CD8-positive, alpha-beta memory T cell (primary cell): ENCODE results near the gene SSR1. TPM values are rescaled to one million over a fixed set of nuclear protein-coding genes. Genes with fewer than 3 reads are reported as not detected.

Experiments
- CTCF ChIA-PET: fragments of 350-600 bp; sonication (Branson Sonifier 250); formaldehyde crosslinking; loops from one replicate; lab custom pipeline; 2021; ENCODE audit warnings: antibody characterized with exemption; lab: Charles Lee
- POLR2A ChIA-PET: fragments of 350-600 bp; sonication (Branson Sonifier 250); formaldehyde crosslinking; loops from one replicate; lab custom pipeline; 2021; ENCODE audit warnings: antibody characterized with exemption; lab: Charles Lee
- DNase-seq, 5 donors: peaks; one replicate each; pipeline versions ENCODE4 v3.0.0 to v3.0.0-alpha.2; 2020 to 2022; ENCODE audit warnings: mixed read lengths in 1 of 5
- H3K27ac ChIP-seq: one replicate; pipeline ENCODE4 v1.7.0; 2013; ENCODE audit warnings: low read depth, mild to moderate bottlenecking, low read length, moderate library complexity
- H3K27me3 ChIP-seq: 2 replicates; pipeline ENCODE4 v1.7.0; 2013; ENCODE audit warnings: low read length, mild to moderate bottlenecking; ENCODE audit not compliant: insufficient read depth, poor library complexity, severe bottlenecking
- H3K36me3 ChIP-seq: 2 replicates; pipeline ENCODE4 v1.7.0; 2013; ENCODE audit warnings: mild to moderate bottlenecking, low read length, moderate library complexity; ENCODE audit not compliant: insufficient read depth
- H3K4me1 ChIP-seq: 2 replicates; pipeline ENCODE4 v1.7.0; 2013; ENCODE audit warnings: mild to moderate bottlenecking, low read length, moderate library complexity; ENCODE audit not compliant: insufficient read depth
- H3K4me3 ChIP-seq: 2 replicates; pipeline ENCODE4 v1.7.0; 2013; ENCODE audit warnings: mild to moderate bottlenecking, low read length
- H3K9me3 ChIP-seq: 2 replicates; pipeline ENCODE4 v1.7.0; 2013; ENCODE audit warnings: mild to moderate bottlenecking, low read length
- H3K27ac Mint-ChIP-seq, 8 donors: one replicate each; pipeline ENCODE4 v1.8.0; 2020 to 2021; ENCODE audit warnings: mixed read lengths in 8 of 8, mild to moderate bottlenecking in 6 of 8, inconsistent platforms in 3 of 8, moderate library complexity in 3 of 8
- H3K27me3 Mint-ChIP-seq, 2 donors: one replicate each; pipeline ENCODE4 v1.8.0; 2020 to 2021; ENCODE audit warnings: mixed read lengths in 2 of 2, mild to moderate bottlenecking in 1 of 2, moderate library complexity in 1 of 2
- H3K36me3 Mint-ChIP-seq, 3 donors: one replicate each; pipeline ENCODE4 v1.8.0; 2020 to 2021; ENCODE audit warnings: mixed read lengths in 3 of 3, inconsistent platforms in 1 of 3, mild to moderate bottlenecking in 1 of 3
- H3K4me1 Mint-ChIP-seq, 3 donors: one replicate each; pipeline ENCODE4 v1.8.0; 2020 to 2021; ENCODE audit warnings: mixed read lengths in 3 of 3, inconsistent platforms in 1 of 3, mild to moderate bottlenecking in 1 of 3
- H3K4me3 Mint-ChIP-seq, 7 donors: one replicate each; pipeline ENCODE4 v1.8.0; 2020 to 2021; ENCODE audit warnings: mixed read lengths in 7 of 7, mild to moderate bottlenecking in 6 of 7, moderate library complexity in 4 of 7, inconsistent platforms in 2 of 7
- H3K9me3 Mint-ChIP-seq, 5 donors: one replicate each; pipeline ENCODE4 v1.8.0; 2020 to 2022; ENCODE audit warnings: mixed read lengths in 5 of 5, mild to moderate bottlenecking in 3 of 5, moderate library complexity in 2 of 5, inconsistent platforms in 1 of 5
- polyA plus RNA-seq: library from polyadenylated mRNA; unstranded; fragments of 300-500 nt; fragmentation: Illumina TruSeq; gene quantifications from one replicate; pipeline ENCODE4 v1.2.3, GENCODE V29; 2021
- total RNA-seq, 2 experiments: library from RNA; stranded (reverse); gene quantifications; one replicate each; pipeline ENCODE4 v1.2.3, GENCODE V29; 2021

The SSR1 gene
- total and polyA plus RNA-seq, 3 experiments from 2014 or later, result 153 to 178 (median 165) TPM

DNA sequence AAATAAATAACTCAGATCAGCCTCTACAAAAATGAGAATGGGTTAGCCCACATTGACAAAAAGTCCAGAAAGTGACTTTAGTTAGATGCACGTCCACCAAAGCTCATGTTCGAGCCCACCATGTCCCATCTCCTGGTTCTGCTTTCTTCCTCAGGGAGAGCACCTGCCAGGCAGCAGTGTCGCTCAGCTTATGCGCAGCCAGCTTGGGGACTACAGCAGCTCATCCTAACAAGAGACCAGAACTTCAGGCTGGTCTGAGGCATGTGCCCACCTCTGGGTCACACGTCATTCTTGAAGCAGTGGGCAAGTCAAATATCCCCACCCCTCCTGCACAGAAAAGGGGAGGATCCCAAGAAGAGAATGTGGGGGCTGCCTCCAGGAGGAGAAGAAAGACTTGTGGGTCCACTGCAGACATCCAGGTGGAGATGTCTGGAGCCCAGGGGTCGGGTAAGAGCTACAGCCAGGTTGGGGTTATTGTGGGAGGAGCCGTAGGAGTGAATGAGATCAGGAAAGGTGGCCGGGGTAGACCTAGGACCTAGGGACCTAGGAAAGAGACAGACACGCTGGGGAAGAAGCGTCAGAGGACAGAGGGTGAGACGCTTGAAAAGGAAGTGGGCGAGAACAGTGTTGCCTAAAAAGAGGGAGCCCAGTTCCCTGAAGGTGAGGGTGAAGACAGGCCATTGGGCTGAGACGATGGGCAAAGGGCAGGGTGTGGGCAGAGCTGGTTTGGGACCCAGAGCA is 52.5 kb downstream of the SSR1 start:
- peaks cover 4% of the 10 kb centered on the region for H3K27me3 ChIP-seq
- H3K36me3 ChIP-seq, result no peaks in the 10 kb centered on the region
- Mint-ChIP-seq H3K9me3 (peaks cover 0 to 4% (median 0%) of the 10 kb centered on the region in 5 donors), H3K36me3 (no peaks in the 10 kb centered on the region), H3K4me1 (peaks cover 10 to 26% (median 26%) of the 10 kb centered on the region in 3 donors), H3K27me3 (peaks cover 12 to 41% of the 10 kb centered on the region in 2 donors), H3K4me3 (peak overlapping the region; percentile 58 to 88 (median 80)), H3K27ac (peak overlapping the region in 1 of 8 donors; percentile 52)
- POLR2A ChIA-PET, result no interaction called here
- H3K4me1 ChIP-seq, result peaks cover 7% of the 10 kb centered on the region
- DNase-seq, result no peak
- CTCF ChIA-PET, result interaction anchor here (1.2 kb wide), 1 partner anchor 17 kb away, joined by 6 read pairs; no protein-coding TSS in a partner anchor
- H3K4me3 ChIP-seq, result peak overlapping the region; percentile 61
- H3K27ac ChIP-seq, result no peak overlapping the region
- no peaks in the 10 kb centered on the region for H3K9me3 ChIP-seq

DNA sequence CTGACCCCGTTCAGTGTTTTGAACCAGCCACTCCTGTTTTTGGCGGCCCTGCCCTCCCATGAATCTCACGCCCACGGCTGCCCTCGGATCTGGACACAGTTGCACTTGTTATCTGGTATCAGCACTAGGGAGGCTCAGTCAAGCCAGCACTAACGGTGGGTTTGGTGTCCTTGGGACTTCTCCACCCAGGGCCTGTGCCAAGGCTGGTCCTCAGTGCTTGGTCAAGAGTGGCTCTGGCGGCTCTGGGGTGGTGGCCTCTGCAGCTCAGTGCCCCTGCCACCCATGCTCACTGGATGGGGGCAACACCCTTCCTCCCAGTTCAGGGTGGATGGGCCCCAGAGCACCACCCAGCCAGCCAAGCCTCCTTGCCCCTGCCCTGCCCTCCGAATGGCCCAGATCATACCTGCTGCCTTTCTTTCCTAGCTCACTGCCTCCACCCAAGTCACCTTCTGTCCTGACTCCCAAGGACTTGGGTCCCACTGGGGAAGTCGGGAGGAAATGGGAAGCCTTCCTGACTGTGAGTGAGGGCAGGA is 54.7 kb downstream of the SSR1 start:
- CTCF ChIA-PET, result no interaction called here
- peaks cover 7% of the 10 kb centered on the region for H3K4me1 ChIP-seq

DNA sequence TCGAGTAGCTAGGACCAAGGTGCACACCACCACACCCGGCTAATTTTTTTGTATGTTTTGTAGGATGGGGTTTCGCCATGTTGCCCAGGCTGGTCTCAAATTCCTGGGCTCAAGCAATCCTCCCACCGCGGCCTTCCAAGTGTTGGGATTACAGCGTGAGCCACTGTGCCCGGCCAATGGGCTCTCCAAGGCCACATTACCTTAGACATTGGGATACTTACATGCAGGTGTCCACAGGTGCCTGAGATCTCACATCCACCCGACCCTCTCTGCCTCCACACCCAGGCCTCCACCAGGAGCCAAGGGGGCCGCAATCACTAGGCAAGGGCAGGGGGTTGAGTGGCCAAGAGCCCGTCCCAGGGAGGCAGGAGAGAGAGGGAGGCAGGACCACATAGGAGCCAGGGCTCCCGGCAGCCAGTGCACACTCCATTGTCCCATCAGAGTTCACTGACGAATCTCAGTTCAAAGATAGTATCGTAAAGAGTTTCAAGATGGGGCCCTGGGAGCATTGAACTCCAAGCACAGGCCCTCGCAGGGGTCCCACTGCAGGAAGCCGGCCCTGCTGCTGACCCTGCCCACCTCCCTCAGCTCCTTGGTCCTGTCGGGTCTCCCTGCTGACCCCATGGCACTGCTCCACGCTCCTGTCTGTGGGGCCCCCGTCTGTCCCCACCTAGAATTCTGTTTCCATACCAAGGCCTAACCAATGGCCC is 55.3 kb downstream of the SSR1 start:
- Histone ChIP-seq H3K36me3 (no peaks in the 10 kb centered on the region), H3K27me3 (peaks cover 4% of the 10 kb centered on the region), H3K4me3 (no peak overlapping the region), H3K27ac (no peak overlapping the region), H3K4me1 (peaks cover 7% of the 10 kb centered on the region), H3K9me3 (no peaks in the 10 kb centered on the region)
- no peak overlapping the region for H3K27ac Mint-ChIP-seq
- peaks cover 10 to 26% (median 26%) of the 10 kb centered on the region in 3 donors for H3K4me1 Mint-ChIP-seq
- no peak for DNase-seq
- ChIA-PET CTCF (no interaction called here), POLR2A (no interaction called here)
- H3K4me3 Mint-ChIP-seq, result no peak overlapping the region
- peaks cover 0 to 4% (median 0%) of the 10 kb centered on the region in 5 donors for H3K9me3 Mint-ChIP-seq
- H3K27me3 Mint-ChIP-seq, result peaks cover 12 to 38% of the 10 kb centered on the region in 2 donors
- no peaks in the 10 kb centered on the region for H3K36me3 Mint-ChIP-seq

More for the DNA sequence above, 54.7 kb downstream of the SSR1 start:
- no peaks in the 10 kb centered on the region for H3K36me3 ChIP-seq
- H3K27me3 Mint-ChIP-seq, result peaks cover 12 to 38% of the 10 kb centered on the region in 2 donors
- no peak overlapping the region for H3K4me3 Mint-ChIP-seq
- H3K36me3 Mint-ChIP-seq, result no peaks in the 10 kb centered on the region
- peaks cover 4% of the 10 kb centered on the region for H3K27me3 ChIP-seq
- H3K9me3 ChIP-seq, result no peaks in the 10 kb centered on the region
- POLR2A ChIA-PET, result no interaction called here
- H3K4me1 Mint-ChIP-seq, result peaks cover 10 to 26% (median 26%) of the 10 kb centered on the region in 3 donors
- no peak overlapping the region for H3K4me3 ChIP-seq
- peaks cover 0 to 4% (median 0%) of the 10 kb centered on the region in 5 donors for H3K9me3 Mint-ChIP-seq
- no peak overlapping the region for H3K27ac Mint-ChIP-seq
- DNase-seq, result no peak
- no peak overlapping the region for H3K27ac ChIP-seq

DNA sequence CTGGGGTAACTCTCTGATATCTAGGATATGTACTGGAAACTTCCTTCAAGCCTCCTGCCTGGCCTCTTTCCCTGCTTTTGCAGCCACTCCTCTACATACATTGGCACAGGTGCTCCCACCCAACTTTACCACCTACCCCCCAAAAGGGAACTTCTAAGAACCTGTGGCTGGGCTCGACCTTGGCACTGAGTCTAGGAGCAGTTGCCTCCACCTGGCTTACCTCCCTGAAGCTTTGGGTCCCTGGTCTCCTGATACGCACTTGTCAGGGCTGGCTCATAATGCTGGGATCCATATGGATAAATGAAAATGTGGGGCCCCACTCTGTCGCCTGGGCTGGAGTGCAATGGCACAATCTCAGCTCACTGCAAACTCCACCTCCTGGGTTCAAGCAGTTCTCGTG is 56.2 kb downstream of the SSR1 start:
- POLR2A ChIA-PET, result no interaction called here
- peaks cover 0 to 4% (median 0%) of the 10 kb centered on the region in 5 donors for H3K9me3 Mint-ChIP-seq
- no peak overlapping the region for H3K4me3 ChIP-seq
- H3K27me3 Mint-ChIP-seq, result peaks cover 9 to 31% of the 10 kb centered on the region in 2 donors
- H3K9me3 ChIP-seq, result no peaks in the 10 kb centered on the region
- H3K36me3 Mint-ChIP-seq, result peaks cover 0 to 3% (median 0%) of the 10 kb centered on the region in 3 donors
- H3K27ac Mint-ChIP-seq, result no peak overlapping the region
- CTCF ChIA-PET, result no interaction called here
- no peaks in the 10 kb centered on the region for H3K36me3 ChIP-seq
- no peak overlapping the region for H3K4me3 Mint-ChIP-seq
- peaks cover 4% of the 10 kb centered on the region for H3K27me3 ChIP-seq
- H3K4me1 Mint-ChIP-seq, result peaks cover 10 to 20% (median 19%) of the 10 kb centered on the region in 3 donors
- H3K4me1 ChIP-seq, result peaks cover 7% of the 10 kb centered on the region
- no peak overlapping the region for H3K27ac ChIP-seq
- DNase-seq, result no peak

DNA sequence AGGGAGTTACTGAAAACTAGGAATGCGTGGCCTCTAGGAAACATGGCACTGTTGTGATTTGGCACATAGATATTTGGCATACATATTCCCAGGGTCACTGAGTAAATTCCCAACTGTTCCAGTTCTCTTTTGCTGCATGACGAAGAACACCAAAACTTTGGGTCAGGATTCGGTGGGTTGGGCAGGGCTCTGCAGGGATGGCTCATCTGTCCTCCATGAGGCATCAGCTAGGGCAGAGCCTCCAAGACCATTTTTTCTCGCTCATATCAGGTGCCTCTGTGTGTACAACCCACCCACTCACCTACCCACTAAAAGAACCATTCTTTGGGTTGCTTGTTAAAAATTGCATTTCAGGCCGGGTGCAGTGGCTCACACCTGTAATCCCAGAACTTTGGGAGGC is 57.1 kb downstream of the SSR1 start:
- no peak overlapping the region for H3K27ac Mint-ChIP-seq
- peaks cover 7 to 26% of the 10 kb centered on the region in 2 donors for H3K27me3 Mint-ChIP-seq
- CTCF ChIA-PET, result no interaction called here
- POLR2A ChIA-PET, result interaction anchor here (0.7 kb wide), 1 partner anchor 11 kb away, joined by 3 read pairs; no protein-coding TSS in a partner anchor
- H3K36me3 Mint-ChIP-seq, result peaks cover 0 to 12% (median 0%) of the 10 kb centered on the region in 3 donors
- Histone ChIP-seq H3K27me3 (peaks cover 4% of the 10 kb centered on the region), H3K4me1 (peaks cover 6% of the 10 kb centered on the region), H3K4me3 (no peak overlapping the region), H3K9me3 (no peaks in the 10 kb centered on the region), H3K36me3 (no peaks in the 10 kb centered on the region), H3K27ac (no peak overlapping the region)
- DNase-seq, result no peak
- peaks cover 6 to 13% (median 11%) of the 10 kb centered on the region in 3 donors for H3K4me1 Mint-ChIP-seq
- no peak overlapping the region for H3K4me3 Mint-ChIP-seq
- peaks cover 0 to 4% (median 0%) of the 10 kb centered on the region in 5 donors for H3K9me3 Mint-ChIP-seq

DNA sequence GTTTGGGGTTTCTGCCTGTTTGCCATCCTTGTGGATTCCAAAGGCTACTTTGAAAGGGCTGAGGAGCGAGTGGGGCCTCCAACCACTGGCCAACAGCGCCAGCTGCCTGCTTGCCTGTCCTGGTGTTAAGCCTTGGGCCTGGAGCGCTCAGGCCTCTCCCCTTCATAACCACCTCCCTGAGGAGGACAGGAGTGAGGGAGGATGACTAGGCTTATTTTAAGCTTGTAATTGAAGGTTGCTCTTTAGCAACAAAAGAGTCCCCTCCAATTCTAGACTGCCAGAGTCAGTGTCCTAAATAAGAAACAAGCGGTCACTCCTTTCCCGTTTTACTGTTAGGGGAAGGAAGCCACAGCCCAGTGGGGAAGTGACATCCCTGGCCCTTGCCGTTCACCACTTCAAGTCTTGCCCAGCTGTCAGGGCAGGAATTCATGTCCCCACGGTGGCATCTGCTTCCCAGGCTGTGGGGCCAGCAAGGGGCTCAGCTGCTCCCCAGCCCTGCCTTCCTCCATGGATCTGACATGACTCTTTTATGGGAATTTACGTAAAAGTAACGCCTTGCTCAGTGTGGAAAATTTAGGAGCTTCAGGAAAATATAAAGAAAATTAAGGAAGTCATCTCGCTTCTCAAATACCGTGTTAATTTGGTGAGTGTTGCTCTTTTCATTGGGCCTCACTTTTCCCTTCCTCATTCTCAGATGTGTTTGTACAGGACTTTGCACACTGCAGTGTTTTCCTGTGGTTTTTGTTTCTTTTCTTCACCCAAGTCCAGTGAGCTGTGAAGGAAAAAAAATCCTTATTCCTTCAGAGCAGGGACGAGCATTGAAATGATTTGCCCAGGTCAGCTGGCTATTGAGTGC is 57.8 kb downstream of the SSR1 start:
- Histone ChIP-seq H3K27ac (no peak overlapping the region), H3K36me3 (no peaks in the 10 kb centered on the region), H3K4me3 (no peak overlapping the region), H3K9me3 (no peaks in the 10 kb centered on the region), H3K4me1 (no peaks in the 10 kb centered on the region), H3K27me3 (no peaks in the 10 kb centered on the region)
- H3K27ac Mint-ChIP-seq, result no peak overlapping the region
- POLR2A ChIA-PET, result no interaction called here
- peaks cover 0 to 7% (median 4%) of the 10 kb centered on the region in 3 donors for H3K4me1 Mint-ChIP-seq
- H3K9me3 Mint-ChIP-seq, result peaks cover 0 to 4% (median 0%) of the 10 kb centered on the region in 5 donors
- CTCF ChIA-PET, result no interaction called here
- no peak overlapping the region for H3K4me3 Mint-ChIP-seq
- DNase-seq, result no peak
- peaks cover 3 to 19% of the 10 kb centered on the region in 2 donors for H3K27me3 Mint-ChIP-seq
- peaks cover 0 to 18% (median 2%) of the 10 kb centered on the region in 3 donors for H3K36me3 Mint-ChIP-seq

DNA sequence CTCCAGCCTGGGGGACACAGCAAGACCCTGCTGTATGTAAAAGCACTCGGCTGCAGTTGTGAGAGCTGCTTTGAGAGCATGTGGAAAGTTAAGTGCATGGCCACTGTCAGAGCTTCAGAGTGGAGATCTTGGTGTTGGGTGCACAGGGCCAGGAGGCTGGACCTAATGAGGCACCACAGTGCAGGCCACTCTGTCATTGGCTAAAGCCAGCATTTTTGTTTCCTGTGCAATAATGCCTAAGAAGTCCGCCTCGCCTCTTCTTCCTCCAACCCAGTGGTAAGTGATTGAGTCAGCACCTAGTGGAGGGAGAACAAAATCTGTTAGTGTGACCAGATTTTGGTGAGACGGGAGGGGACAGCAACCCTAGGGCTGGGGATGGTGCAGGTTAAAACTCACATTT is 60.6 kb downstream of the SSR1 start:
- H3K4me3 ChIP-seq, result no peak overlapping the region
- no peaks in the 10 kb centered on the region for H3K27me3 Mint-ChIP-seq
- ChIA-PET CTCF (interaction anchor here (0.6 to 1.7 kb wide), 4 partner anchors 9 to 363 kb away, joined by 3 to 6 read pairs (median 3); no protein-coding TSS in a partner anchor), POLR2A (no interaction called here)
- peaks cover 0 to 4% (median 0%) of the 10 kb centered on the region in 5 donors for H3K9me3 Mint-ChIP-seq
- no peaks in the 10 kb centered on the region for H3K27me3 ChIP-seq
- H3K4me1 ChIP-seq, result no peaks in the 10 kb centered on the region
- H3K4me3 Mint-ChIP-seq, result no peak overlapping the region
- no peaks in the 10 kb centered on the region for H3K4me1 Mint-ChIP-seq
- no peak overlapping the region for H3K27ac ChIP-seq
- H3K36me3 Mint-ChIP-seq, result peaks cover 0 to 46% (median 4%) of the 10 kb centered on the region in 3 donors
- no peak for DNase-seq
- H3K27ac Mint-ChIP-seq, result no peak overlapping the region
- H3K36me3 ChIP-seq, result peaks cover 13% of the 10 kb centered on the region
- H3K9me3 ChIP-seq, result no peaks in the 10 kb centered on the region
